Prostate gland (tissue), 2 donors: ENCODE measurements around the gene PHF21B.

Source experiments
- CTCF ChIP-seq, 4 experiments: fragments of 200-600 bp in 2 of 4; fragments of 450-650 bp in 2 of 4; sonication (generic) in 2 of 4; IDR thresholded peaks; 1 replicate in 3 of 4; 2 replicates in 1 of 4; pipeline ENCODE4 v1.5.1; 2016 to 2019; ENCODE audit warnings: antibody characterized with exemption in 4 of 4, mild to moderate bottlenecking in 2 of 4, moderate library complexity in 2 of 4
- POLR2A ChIP-seq: fragments of 450-650 bp; IDR thresholded peaks from one replicate; pipeline ENCODE4 v1.6.1; 2016; ENCODE audit warnings: antibody characterized with exemption, mild to moderate bottlenecking
- POLR2AphosphoS5 ChIP-seq: sonication (generic); formaldehyde crosslinking; IDR thresholded peaks from one replicate; pipeline ENCODE4 v1.6.1; 2017; ENCODE audit warnings: antibody characterized with exemption

- no peak for TF ChIP-seq CTCF (IDR thresholded peaks at IDR 0.05)
- no peak for TF ChIP-seq POLR2A
- TF ChIP-seq POLR2AphosphoS5, result no peak
Observed at GRCh38 chr22:44909241-44909640, 100.6 kb downstream of the PHF21B start.
